ENCODE results near the gene RNASEH2A. TPM values are rescaled to one million over a fixed set of nuclear protein-coding genes. Genes with fewer than 3 reads are reported as not detected.

The RNASEH2A gene
- polyA plus RNA-seq, 1 donor (not counting 4 experiments of a cell fraction or from before 2014, with no cell fraction given): 19.7 TPM

DNA sequence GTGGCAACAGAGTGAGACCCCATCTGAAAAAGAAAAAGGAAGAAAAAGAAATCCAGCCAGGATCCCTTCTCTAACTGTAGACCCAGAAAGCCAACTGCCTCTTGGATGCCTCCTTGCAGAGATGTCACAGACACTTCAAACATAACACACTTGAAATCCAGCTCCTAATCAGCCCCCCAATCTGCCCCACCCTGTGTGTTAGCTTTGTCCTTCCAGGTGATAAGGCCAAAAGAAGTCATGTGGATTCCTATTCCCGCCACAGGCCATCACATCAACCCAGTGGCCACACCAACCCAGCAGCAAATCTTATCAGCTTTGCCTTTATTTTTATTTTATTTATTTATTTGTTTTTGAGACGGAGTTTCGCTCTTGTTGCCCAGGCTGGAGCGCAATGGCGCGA is 46.7 kb upstream of the RNASEH2A start:
- no peak overlapping the region for H3K9ac ChIP-seq (ENCODE audit: control insufficient read depth, extremely low read depth, insufficient read depth, low read length)
- H3K27ac ChIP-seq (ENCODE audit: control insufficient read depth, insufficient read depth, low read length): no peak overlapping the region
- dilution Hi-C loops (cut with MboI; ENCODE audit: extremely low pct_ligation_motif_present, low sequenced_read_pairs): no loop called here
- no peaks in the 10 kb centered on the region for H3K27me3 ChIP-seq (ENCODE audit: control insufficient read depth, extremely low read depth, insufficient read depth, low read length)
- H3K4me2 ChIP-seq (ENCODE audit: control insufficient read depth, extremely low read depth, insufficient read depth, low read depth, low read length): no peak overlapping the region
- H3K9me1 ChIP-seq (ENCODE audit: control insufficient read depth, extremely low read depth, insufficient read depth, low read length): no peaks in the 10 kb centered on the region
- DNase-seq (ENCODE audit: low read depth, low spot score) (no peak), FAIRE-seq (no peak)
- H3K4me1 ChIP-seq (ENCODE audit: control insufficient read depth, extremely low read depth, insufficient read depth, low read length): no peaks in the 10 kb centered on the region
- H3K79me2 ChIP-seq (ENCODE audit: control insufficient read depth, insufficient read depth, low read length): no peaks in the 10 kb centered on the region
- no peak overlapping the region for H2AFZ ChIP-seq (ENCODE audit: control insufficient read depth, low read length)
- no peak overlapping the region for H3K4me3 ChIP-seq (ENCODE audit: control insufficient read depth in 2 of 3, extremely low read depth in 1 of 3, insufficient read depth in 2 of 3, low read depth in 1 of 3, low read length in 3 of 3)
- no peaks in the 10 kb centered on the region for H4K20me1 ChIP-seq (ENCODE audit: control insufficient read depth, extremely low read depth, insufficient read depth, low read length)
- peaks cover 7 to 12% of the 10 kb centered on the region in 2 experiments for H3K36me3 ChIP-seq (ENCODE audit: control insufficient read depth in 2 of 2, extremely low read depth in 1 of 2, insufficient read depth in 2 of 2, low read length in 2 of 2)
- TF ChIP-seq EZH2 (IDR thresholded peaks at IDR 0.05; ENCODE audit: low read length): no peak
- TF ChIP-seq, protein P1, sequence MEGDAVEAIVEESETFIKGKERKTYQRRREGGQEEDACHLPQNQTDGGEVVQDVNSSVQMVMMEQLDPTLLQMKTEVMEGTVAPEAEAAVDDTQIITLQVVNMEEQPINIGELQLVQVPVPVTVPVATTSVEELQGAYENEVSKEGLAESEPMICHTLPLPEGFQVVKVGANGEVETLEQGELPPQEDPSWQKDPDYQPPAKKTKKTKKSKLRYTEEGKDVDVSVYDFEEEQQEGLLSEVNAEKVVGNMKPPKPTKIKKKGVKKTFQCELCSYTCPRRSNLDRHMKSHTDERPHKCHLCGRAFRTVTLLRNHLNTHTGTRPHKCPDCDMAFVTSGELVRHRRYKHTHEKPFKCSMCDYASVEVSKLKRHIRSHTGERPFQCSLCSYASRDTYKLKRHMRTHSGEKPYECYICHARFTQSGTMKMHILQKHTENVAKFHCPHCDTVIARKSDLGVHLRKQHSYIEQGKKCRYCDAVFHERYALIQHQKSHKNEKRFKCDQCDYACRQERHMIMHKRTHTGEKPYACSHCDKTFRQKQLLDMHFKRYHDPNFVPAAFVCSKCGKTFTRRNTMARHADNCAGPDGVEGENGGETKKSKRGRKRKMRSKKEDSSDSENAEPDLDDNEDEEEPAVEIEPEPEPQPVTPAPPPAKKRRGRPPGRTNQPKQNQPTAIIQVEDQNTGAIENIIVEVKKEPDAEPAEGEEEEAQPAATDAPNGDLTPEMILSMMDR (optimal IDR thresholded peaks at IDR 0.05 in 1 of 3, IDR thresholded peaks at IDR 0.05 in 1 of 3, conservative IDR thresholded peaks at IDR 0.05 in 1 of 3; ENCODE audit: extremely low read depth in 1 of 3, insufficient read depth in 2 of 3, low read length in 3 of 3): no peak
- H3K9me3 ChIP-seq (ENCODE audit: control insufficient read depth, low read depth, low read length): no peaks in the 10 kb centered on the region

DNA sequence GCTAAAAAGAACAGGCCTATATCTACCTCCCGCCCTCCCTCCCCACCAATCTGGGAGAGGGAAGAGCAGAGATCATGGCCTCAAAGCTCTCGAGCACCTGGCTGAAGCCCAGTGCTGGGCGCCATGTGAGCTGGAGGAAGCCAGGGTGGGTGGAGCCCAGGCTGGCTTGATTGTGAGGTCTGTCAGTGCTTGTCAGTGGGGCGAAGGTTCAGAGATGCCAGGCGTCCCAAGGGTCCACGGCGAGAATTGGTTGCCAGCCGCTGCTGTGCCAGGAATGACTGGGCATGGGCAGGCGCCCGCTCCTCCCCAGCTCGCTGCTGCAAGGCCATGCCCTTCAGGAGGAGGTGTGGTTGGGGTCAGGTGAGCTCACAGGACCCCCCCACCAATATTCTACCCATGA is 43.3 kb upstream of the RNASEH2A start:
- H4K20me1 ChIP-seq (ENCODE audit: control insufficient read depth, extremely low read depth, insufficient read depth, low read length): peaks cover 3% of the 10 kb centered on the region
- no peak overlapping the region for H2AFZ ChIP-seq (ENCODE audit: control insufficient read depth, low read length)
- H3K4me2 ChIP-seq (ENCODE audit: control insufficient read depth, extremely low read depth, insufficient read depth, low read depth, low read length): no peak overlapping the region
- H3K27me3 ChIP-seq (ENCODE audit: control insufficient read depth, extremely low read depth, insufficient read depth, low read length): no peaks in the 10 kb centered on the region
- H3K4me1 ChIP-seq (ENCODE audit: control insufficient read depth, extremely low read depth, insufficient read depth, low read length): no peaks in the 10 kb centered on the region
- TF ChIP-seq, protein P1 (optimal IDR thresholded peaks at IDR 0.05 in 1 of 3, IDR thresholded peaks at IDR 0.05 in 1 of 3, conservative IDR thresholded peaks at IDR 0.05 in 1 of 3; ENCODE audit: extremely low read depth in 1 of 3, insufficient read depth in 2 of 3, low read length in 3 of 3): no peak
- no peak for FAIRE-seq
- no peaks in the 10 kb centered on the region for H3K79me2 ChIP-seq (ENCODE audit: control insufficient read depth, insufficient read depth, low read length)
- dilution Hi-C loops (cut with MboI; ENCODE audit: extremely low pct_ligation_motif_present, low sequenced_read_pairs): no loop called here
- no peak overlapping the region for H3K27ac ChIP-seq (ENCODE audit: control insufficient read depth, insufficient read depth, low read length)
- no peak for DNase-seq (ENCODE audit: low read depth, low spot score)
- no peaks in the 10 kb centered on the region for H3K9me1 ChIP-seq (ENCODE audit: control insufficient read depth, extremely low read depth, insufficient read depth, low read length)
- no peaks in the 10 kb centered on the region for H3K9me3 ChIP-seq (ENCODE audit: control insufficient read depth, low read depth, low read length)
- H3K4me3 ChIP-seq (ENCODE audit: control insufficient read depth in 2 of 3, extremely low read depth in 1 of 3, insufficient read depth in 2 of 3, low read depth in 1 of 3, low read length in 3 of 3): no peak overlapping the region
- no peak overlapping the region for H3K9ac ChIP-seq (ENCODE audit: control insufficient read depth, extremely low read depth, insufficient read depth, low read length)
- H3K36me3 ChIP-seq (ENCODE audit: control insufficient read depth in 2 of 2, extremely low read depth in 1 of 2, insufficient read depth in 2 of 2, low read length in 2 of 2): peaks cover 7 to 28% of the 10 kb centered on the region in 2 experiments
